Left lung (tissue), 10 donors: ENCODE results near the gene LSM4. TPM values are rescaled to one million over a fixed set of nuclear protein-coding genes. Genes with fewer than 3 reads are reported as not detected.

Source experiments
- ATAC-seq: fragments of 200-7000 bp; cut with Tn5 transposase; one replicate; pipeline ENCODE4 v1.9.1; 2020; ENCODE audit warnings: moderate library complexity
- DNase-seq, 4 donors: peaks; one replicate each; pipeline ENCODE4 v3.0.0-alpha.2; 2013 to 2020
- H3K27ac ChIP-seq, 2 donors: fragments of 200-600 bp; sonication (generic) in 1 of 2; one replicate each; pipeline versions ENCODE4 v1.5.0 to v1.8.0; 2020 to 2021
- H3K27me3 ChIP-seq, 2 donors: fragments of 200-600 bp; sonication (generic) in 1 of 2; one replicate each; pipeline versions ENCODE4 v1.5.0 to v1.8.0; 2020 to 2021
- H3K36me3 ChIP-seq, 2 donors: fragments of 200-600 bp; sonication (generic) in 1 of 2; one replicate each; pipeline versions ENCODE4 v1.5.0 to v1.8.0; 2020 to 2021
- H3K4me1 ChIP-seq, 2 donors: fragments of 200-600 bp; one replicate each; pipeline ENCODE4 v1.8.0; 2021
- H3K4me3 ChIP-seq, 2 donors: fragments of 200-600 bp; sonication (generic) in 1 of 2; one replicate each; pipeline versions ENCODE4 v1.5.0 to v1.8.0; 2020 to 2021; ENCODE audit warnings: mild to moderate bottlenecking in 1 of 2
- H3K9me3 ChIP-seq, 2 donors: fragments of 200-600 bp; sonication (generic) in 1 of 2; one replicate each; pipeline versions ENCODE4 v1.5.0 to v1.8.0; 2020 to 2021
- CTCF ChIP-seq, 2 donors: fragments of 200-600 bp; sonication (generic) in 1 of 2; IDR thresholded peaks; one replicate each; pipeline versions ENCODE4 v1.5.0 to v1.8.0; 2021; ENCODE audit warnings: antibody characterized with exemption in 2 of 2
- intact Hi-C, 2 donors: fragments of 100-400 bp; cut with DNase I; formaldehyde crosslinking; loops; one replicate each; pipeline versions ENCODE4 v1.11.2 to v1.14.2; 2022
- polyA plus RNA-seq, 6 donors: library from polyadenylated mRNA; unstranded; fragments of 120-200 nt; gene quantifications; one replicate each; pipeline ENCODE4 v1.2.1, GENCODE V29; 2013; ENCODE audit not compliant: insufficient read length in 6 of 6
- total RNA-seq, 2 donors: library from RNA; stranded (reverse); fragmentation: NEBNext Ultra II Directional; extraction: Animal tissue kit (Norgen Biotek cat#: 25700); gene quantifications; one replicate each; pipeline ENCODE4 v1.2.1, GENCODE V29; 2021
- donor health status: DM: no; HTN: yes; CAD: no.
- donor health status: DM: no; HTN: no; CAD: no.

LSM4 gene
- total and polyA plus RNA-seq, 8 donors: 72.7 to 121 (median 84.8) TPM

GRCh38 chr19:18307271-18307681, 15.6 kb downstream of the LSM4 start:
- peaks cover 17 to 46% of the 10 kb centered on the region in 2 donors for H3K4me1 ChIP-seq
- intact Hi-C loops: no loop called here
- DNase-seq (no peak), ATAC-seq (no peak)
- no peak overlapping the region for H3K4me3 ChIP-seq
- no peaks in the 10 kb centered on the region for H3K27me3 ChIP-seq
- H3K27ac ChIP-seq: peak overlapping the region in 1 of 2 donors; percentile 60
- no peak for TF ChIP-seq CTCF (IDR thresholded peaks at IDR 0.05)
- no peaks in the 10 kb centered on the region for H3K9me3 ChIP-seq
- H3K36me3 ChIP-seq: peaks cover 0 to 59% of the 10 kb centered on the region in 2 donors

GRCh38 chr19:18306888-18307260, 16.0 kb downstream of the LSM4 start:
- DNase-seq: no peak
- Histone ChIP-seq H3K27me3 (no peaks in the 10 kb centered on the region), H3K4me1 (peaks cover 17 to 50% of the 10 kb centered on the region in 2 donors), H3K9me3 (no peaks in the 10 kb centered on the region), H3K4me3 (no peak overlapping the region), H3K36me3 (peaks cover 0 to 55% of the 10 kb centered on the region in 2 donors), H3K27ac (peak overlapping the region in 1 of 2 donors; percentile 60)
- intact Hi-C loops: no loop called here
- ATAC-seq: no peak
- TF ChIP-seq CTCF (IDR thresholded peaks at IDR 0.05): no peak

- H3K4me1 ChIP-seq: peaks cover 17 to 54% of the 10 kb centered on the region in 2 donors
- H3K27ac ChIP-seq: peak overlapping the region in 1 of 2 donors; percentile 60
Observed at GRCh38 chr19:18306209-18306887, 16.5 kb downstream of the LSM4 start.

GRCh38 chr19:18304458-18305310, 18.2 kb downstream of the LSM4 start:
- Histone ChIP-seq H3K4me3 (peak overlapping the region; percentile 7 to 40), H3K36me3 (peaks cover 0 to 34% of the 10 kb centered on the region in 2 donors), H3K27ac (peak overlapping the region; percentile 98 to 99), H3K9me3 (no peaks in the 10 kb centered on the region), H3K27me3 (no peaks in the 10 kb centered on the region), H3K4me1 (peaks cover 17 to 64% of the 10 kb centered on the region in 2 donors)
- peak; percentile 84 for ATAC-seq
- TF ChIP-seq CTCF (IDR thresholded peaks at IDR 0.05): no peak
- intact Hi-C loops: no loop called here
- DNase-seq: peak; percentile 72 to 94 (median 86)

More at GRCh38 chr19:18306209-18306887, 16.5 kb downstream of the LSM4 start:
- no peak for TF ChIP-seq CTCF (IDR thresholded peaks at IDR 0.05)
- Histone ChIP-seq H3K27me3 (no peaks in the 10 kb centered on the region), H3K9me3 (no peaks in the 10 kb centered on the region), H3K4me3 (no peak overlapping the region), H3K36me3 (peaks cover 0 to 50% of the 10 kb centered on the region in 2 donors)
- ATAC-seq (no peak), DNase-seq (no peak)
- intact Hi-C loops: no loop called here

GRCh38 chr19:18304208-18304457, 18.7 kb downstream of the LSM4 start:
- H3K36me3 ChIP-seq: peaks cover 0 to 28% of the 10 kb centered on the region in 2 donors
- H3K4me1 ChIP-seq: peaks cover 17 to 64% of the 10 kb centered on the region in 2 donors
- peak in 1 of 4 donors; percentile 53 for DNase-seq
- no peaks in the 10 kb centered on the region for H3K9me3 ChIP-seq
- H3K27ac ChIP-seq: peak overlapping the region; percentile 98 to 99
- ATAC-seq: no peak
- no peaks in the 10 kb centered on the region for H3K27me3 ChIP-seq
- intact Hi-C loops: no loop called here
- TF ChIP-seq CTCF (IDR thresholded peaks at IDR 0.05): no peak
- H3K4me3 ChIP-seq: peak overlapping the region; percentile 5 to 40
